ENCODE measurements around the gene ZDHHC18.

DNA sequence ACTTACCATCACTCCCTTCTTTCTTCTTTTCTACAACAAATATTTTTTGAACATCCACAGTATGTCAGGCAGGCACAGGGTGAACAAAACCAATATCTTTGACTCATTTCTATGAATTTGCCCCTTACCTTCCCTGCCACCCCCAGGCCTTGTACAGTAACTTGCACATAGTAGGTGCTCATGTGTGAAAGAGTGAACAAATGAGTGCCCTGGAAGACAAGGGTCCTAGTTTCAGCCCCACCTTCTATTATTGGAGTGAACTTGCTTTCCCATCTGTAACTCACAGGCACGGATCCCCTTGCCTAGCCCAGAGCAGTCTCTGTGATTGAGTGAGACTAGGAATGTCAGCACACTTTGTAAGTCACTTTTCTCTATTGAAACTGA is 12.8 kb downstream of the ZDHHC18 start:
- TF ChIP-seq, protein P1, sequence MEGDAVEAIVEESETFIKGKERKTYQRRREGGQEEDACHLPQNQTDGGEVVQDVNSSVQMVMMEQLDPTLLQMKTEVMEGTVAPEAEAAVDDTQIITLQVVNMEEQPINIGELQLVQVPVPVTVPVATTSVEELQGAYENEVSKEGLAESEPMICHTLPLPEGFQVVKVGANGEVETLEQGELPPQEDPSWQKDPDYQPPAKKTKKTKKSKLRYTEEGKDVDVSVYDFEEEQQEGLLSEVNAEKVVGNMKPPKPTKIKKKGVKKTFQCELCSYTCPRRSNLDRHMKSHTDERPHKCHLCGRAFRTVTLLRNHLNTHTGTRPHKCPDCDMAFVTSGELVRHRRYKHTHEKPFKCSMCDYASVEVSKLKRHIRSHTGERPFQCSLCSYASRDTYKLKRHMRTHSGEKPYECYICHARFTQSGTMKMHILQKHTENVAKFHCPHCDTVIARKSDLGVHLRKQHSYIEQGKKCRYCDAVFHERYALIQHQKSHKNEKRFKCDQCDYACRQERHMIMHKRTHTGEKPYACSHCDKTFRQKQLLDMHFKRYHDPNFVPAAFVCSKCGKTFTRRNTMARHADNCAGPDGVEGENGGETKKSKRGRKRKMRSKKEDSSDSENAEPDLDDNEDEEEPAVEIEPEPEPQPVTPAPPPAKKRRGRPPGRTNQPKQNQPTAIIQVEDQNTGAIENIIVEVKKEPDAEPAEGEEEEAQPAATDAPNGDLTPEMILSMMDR (IDR thresholded peaks at IDR 0.05; ENCODE audit: low read length): no peak
- TF ChIP-seq EZH2 (optimal IDR thresholded peaks at IDR 0.05; ENCODE audit: low read depth, low read length): no peak
